Activated CD8-positive, alpha-beta memory T cell treated with anti-CD3 and anti-CD28 coated beads for 36 hours (primary cell): Measurements from ENCODE around the gene MTHFD2. TPM values are rescaled to one million over a fixed set of nuclear protein-coding genes. Genes with fewer than 3 reads are reported as not detected.
"Not testable (repeated sequence)": the region's sequence is repeated elsewhere in the genome, so short reads cannot be mapped to it uniquely, and the experiment has no call there.

Experiments used
- CTCF ChIA-PET: fragments of 350-600 bp; sonication (Branson Sonifier 250); formaldehyde crosslinking; loops from one replicate; lab custom pipeline; 2021; ENCODE audit warnings: antibody characterized with exemption; lab: Charles Lee
- POLR2A ChIA-PET: fragments of 350-600 bp; sonication (Branson Sonifier 250); formaldehyde crosslinking; loops from one replicate; lab custom pipeline; 2021; ENCODE audit warnings: antibody characterized with exemption; lab: Charles Lee
- total RNA-seq, 2 experiments: library from RNA; stranded (reverse); gene quantifications; one replicate each; pipeline ENCODE4 v1.2.3, GENCODE V29; 2021

The MTHFD2 gene
- total RNA-seq, 2 experiments from 2014 or later: 463 to 467 TPM

GRCh38 chr2:74219846-74220486 lies 21.6 kb downstream of the MTHFD2 start:
- CTCF ChIA-PET: no interaction called here

DNA sequence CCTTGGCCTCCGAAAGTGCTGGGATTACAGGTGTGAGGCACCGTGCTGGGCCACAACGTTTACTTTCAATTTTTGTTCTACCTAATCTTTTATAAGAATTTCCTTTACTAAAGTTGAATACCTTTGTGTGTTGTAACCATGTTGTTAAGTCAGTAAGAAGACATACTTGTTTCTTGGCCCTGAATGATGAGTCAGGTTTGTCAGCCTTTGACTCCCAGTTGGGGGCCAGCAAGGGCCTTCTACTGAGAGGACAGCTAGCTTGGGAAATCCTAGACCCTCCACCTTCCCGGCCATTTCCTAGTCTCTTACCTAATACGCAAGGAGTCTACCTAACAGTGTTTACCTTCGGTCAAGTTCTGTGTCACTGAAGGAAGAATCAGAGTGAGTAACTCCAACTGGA lies 22.7 kb downstream of the MTHFD2 start:
- CTCF ChIA-PET: no interaction called here
- POLR2A ChIA-PET: no interaction called here

More at GRCh38 chr2:74219846-74220486, 21.6 kb downstream of the MTHFD2 start:
- POLR2A ChIA-PET: interaction anchor here (0.6 kb wide), 1 partner anchor 9 kb away, joined by 4 read pairs; no protein-coding TSS in a partner anchor

GRCh38 chr2:74221604-74222299 lies 23.3 kb downstream of the MTHFD2 start:
- POLR2A ChIA-PET: interaction anchor here (0.5 kb wide), 1 partner anchor 14 kb away, joined by 4 read pairs; no protein-coding TSS in a partner anchor
- CTCF ChIA-PET: no interaction called here

DNA sequence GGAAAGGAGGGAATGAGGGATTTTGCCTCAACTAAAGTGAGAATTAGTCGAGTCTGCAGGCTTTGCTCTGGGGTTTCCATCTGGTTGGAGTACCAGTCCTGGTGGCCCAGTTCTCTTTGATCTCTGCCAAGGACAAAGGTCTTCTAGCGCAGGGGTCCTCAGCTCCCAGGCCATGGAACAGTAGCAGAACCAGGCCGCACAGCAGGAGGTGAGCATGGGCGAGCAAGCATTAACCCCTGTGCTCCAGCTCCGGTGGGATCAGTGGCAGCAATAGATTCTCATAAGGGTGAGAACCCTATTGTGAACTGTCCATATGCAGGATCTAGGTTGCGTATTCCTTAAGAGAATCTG lies 23.9 kb downstream of the MTHFD2 start:
- CTCF ChIA-PET: no interaction called here
- POLR2A ChIA-PET: no interaction called here

DNA sequence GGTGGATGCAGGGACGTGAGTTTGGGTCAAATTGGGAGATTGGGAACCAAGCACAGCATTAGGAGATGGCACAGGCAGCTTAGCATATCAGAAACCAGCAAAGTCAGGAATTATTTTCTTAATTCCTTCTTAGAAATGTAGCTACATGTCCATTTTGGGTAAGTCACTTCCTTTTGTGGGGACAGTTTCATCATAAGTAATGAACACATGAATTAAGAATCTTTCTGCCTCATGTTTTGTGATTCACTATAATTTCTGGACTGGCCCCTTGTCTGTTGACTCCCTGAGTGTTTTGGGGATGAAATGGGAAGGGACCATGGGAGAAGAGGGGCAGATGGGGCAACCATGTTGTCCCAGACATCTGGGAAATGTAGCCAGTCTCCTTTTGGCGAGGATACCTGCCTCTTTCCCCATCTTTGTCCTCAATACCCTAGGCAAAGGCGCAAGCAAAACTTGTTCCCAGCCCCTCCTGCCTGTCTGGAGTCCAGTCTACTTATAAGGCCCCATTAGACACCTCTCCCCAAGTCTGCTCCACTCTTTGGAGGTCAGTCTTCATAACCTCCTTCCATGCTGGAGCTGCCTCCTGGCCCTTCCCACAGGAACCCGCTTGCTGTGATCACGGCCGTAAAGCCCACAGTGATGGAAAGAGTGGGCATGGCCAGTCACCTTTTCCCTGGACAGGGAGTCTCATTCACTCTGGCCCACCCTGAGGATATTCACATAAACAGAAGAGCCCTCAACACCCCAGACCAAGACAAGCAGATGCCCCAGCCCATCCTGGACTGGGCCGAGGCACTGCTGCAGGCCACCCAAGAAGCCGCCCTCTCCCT lies 25.7 kb downstream of the MTHFD2 start:
- POLR2A ChIA-PET: no interaction called here
- CTCF ChIA-PET: no interaction called here

DNA sequence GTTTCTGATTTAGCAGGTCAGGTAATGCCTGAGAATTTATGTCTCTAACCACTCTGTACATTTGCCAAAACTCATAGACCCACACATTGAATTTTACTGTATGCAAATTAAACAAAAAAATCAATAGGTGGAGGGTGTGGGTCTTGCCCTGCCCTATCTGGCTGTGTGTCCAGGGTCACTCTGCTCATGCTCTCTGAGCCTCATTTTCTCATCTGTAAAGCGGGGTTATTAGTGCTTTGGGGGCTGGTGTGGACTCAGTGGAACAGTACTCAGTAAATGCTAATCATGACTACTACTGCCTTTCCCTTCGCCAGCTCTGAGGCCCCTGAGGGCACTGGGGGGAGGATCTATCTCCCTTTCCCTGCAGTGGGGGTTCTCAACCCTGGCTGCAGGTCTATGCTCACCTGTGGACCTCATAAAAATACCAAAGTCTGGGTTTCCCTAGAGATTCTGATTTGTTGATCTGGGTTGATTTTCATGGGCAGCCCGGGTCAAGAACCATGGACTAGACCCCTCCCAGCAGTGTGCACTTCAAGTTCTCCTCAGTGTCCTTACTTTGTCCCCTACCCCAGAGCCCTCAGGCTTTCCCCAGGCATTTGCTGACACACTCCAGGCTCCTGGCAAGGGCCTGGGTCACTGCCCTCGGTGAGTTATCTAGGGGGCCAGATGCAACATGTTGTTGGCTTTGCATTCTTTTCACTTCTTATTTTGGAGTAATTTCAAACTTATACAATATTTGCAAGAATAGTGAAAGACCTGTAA lies 27.5 kb downstream of the MTHFD2 start:
- POLR2A ChIA-PET: no interaction called here
- CTCF ChIA-PET: no interaction called here

DNA sequence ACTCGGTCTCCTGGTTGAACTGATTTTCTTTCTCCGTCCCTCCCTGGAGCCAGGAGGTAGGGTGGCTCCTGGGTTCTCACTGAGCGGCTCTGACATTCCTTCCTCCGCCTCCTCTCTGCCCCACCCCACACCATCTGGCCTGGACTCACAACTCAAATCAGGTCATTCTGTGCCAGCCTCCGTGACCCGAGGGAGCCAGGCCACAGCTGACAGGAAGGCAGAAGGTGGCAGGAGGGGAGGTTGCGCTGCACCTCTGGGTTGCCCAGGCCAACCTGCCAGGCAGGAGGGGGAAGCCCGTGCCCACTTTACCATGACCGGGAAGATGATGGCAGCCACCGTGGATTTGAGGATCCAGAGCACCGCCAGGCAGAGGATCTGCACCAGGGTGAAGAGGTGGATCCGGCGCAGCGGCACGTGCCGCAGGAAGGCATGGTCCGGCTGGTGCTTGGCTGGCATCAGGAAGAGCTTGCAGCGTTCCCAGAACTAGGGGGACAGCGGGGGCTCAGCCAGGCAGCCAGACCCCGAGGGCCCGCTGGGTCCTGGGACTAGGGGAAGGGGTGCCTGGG lies 28.3 kb downstream of the MTHFD2 start:
- POLR2A ChIA-PET: interaction anchor here (1.2 kb wide), 1 partner anchor 20 kb away, joined by 3 read pairs; no protein-coding TSS in a partner anchor
- CTCF ChIA-PET: no interaction called here

DNA sequence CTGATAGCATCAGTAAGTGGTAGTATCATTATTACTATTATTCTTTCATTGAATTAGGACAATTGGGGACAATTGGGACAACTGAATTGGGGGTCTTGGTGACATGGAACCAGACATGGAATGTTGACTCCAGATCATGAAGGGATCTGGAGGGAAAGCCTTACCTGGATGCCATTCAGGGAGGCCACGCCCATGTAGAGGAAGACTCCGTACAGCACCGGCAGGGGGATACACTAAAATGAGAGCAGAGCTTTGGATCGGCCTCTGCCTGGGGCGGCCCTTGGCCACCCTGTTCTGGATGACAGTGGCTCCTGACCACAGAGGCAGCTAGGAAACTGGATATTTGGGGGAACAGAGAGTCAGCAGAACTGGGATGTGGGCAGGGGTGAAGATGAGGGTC lies 29.2 kb downstream of the MTHFD2 start:
- ChIA-PET CTCF (no interaction called here), POLR2A (interaction anchor here (1.2 kb wide), 1 partner anchor 21 kb away, joined by 3 read pairs; no protein-coding TSS in a partner anchor)

GRCh38 chr2:74228772-74229171 lies 30.4 kb downstream of the MTHFD2 start:
- ChIA-PET CTCF (no interaction called here), POLR2A (interaction anchor here (0.7 kb wide), 1 partner anchor 14 kb away, joined by 3 read pairs; no protein-coding TSS in a partner anchor)

DNA sequence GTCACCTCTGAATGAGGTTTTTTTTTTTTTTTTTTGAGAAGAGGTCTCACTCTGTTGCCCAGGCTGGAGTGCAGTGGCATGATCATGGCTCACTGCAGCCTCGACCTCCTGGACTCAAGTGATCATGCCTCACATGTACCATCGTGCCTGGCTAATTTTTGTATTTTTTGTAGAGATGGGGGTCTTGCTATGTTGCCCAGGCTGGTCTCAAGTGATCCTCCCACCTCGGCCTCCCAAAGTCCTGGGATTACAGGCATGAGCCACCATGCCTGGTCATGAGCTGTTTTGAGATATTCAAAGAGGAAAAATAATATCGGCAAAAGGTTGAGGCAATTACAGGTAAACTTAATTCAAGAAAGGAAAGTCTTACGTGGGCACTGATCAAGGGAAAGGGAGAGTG lies 31.4 kb downstream of the MTHFD2 start:
- POLR2A ChIA-PET, CTCF ChIA-PET: not testable (repeated sequence)

DNA sequence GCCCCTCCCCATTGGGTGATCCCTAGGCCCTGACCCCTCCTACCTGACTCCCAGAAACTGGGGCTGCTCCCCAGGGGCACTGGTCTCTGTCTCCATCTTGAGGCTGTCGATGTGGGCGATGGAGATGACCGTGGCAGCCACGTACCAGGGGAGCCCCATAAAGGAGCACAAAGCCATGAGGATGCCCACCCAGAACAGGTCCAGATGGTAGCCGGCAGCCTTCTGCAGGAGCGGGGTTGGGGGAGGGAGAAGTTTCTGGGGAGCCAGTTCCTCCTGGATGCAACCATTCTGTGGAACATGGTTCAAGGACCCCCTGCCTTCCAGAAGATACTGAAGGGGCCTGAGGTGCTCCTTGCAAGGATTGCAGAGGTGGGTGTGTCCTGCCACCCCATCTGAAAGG lies 34.0 kb downstream of the MTHFD2 start:
- ChIA-PET CTCF (no interaction called here), POLR2A (no interaction called here)

DNA sequence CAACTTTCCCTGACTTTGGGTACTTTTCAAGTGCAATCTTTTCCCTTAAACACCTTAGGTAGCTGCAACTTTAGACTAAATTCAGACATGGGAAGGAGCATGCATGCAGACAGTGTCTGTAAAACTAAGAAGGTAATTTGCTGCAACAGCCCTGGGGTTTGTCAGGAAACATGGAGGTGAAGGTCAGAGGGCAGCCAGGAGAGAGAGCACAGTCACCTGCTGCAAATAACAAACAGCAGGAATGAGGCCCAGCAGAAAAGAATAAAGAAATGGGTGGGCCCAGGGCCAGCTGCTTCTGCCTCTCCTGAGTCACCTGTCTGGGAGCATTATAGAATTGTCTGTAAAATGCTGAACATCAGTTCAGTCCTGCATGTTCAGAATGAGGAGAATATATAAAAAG lies 35.2 kb downstream of the MTHFD2 start:
- POLR2A ChIA-PET: no interaction called here
- CTCF ChIA-PET: no interaction called here

GRCh38 chr2:74235041-74235440 lies 36.6 kb downstream of the MTHFD2 start:
- POLR2A ChIA-PET: no interaction called here
- CTCF ChIA-PET: no interaction called here

DNA sequence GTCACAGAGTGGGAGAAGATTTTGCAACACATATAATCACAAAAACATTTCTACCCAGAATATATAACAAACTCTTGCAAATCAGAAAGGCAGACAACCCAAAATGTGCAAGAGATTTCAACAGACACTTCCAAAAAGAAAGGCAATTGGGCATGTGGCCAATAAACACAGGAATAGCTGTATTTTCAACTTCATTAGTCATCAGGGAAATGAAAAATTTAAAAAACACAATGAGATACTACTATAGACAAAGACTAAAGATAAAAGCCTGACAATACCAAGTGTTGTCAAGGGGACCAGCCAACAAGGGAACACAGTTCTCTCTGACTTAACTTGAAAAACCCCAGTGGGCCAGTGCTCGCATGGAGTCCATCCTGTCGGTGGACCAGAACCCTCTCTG lies 40.5 kb downstream of the MTHFD2 start:
- ChIA-PET CTCF (interaction anchor here (0.8 to 1.1 kb wide), 2 partner anchors 11 to 96 kb away, joined by 3 read pairs; no protein-coding TSS in a partner anchor), POLR2A (no interaction called here)

GRCh38 chr2:74239346-74239745 lies 40.9 kb downstream of the MTHFD2 start:
- POLR2A ChIA-PET: no interaction called here
- CTCF ChIA-PET: interaction anchor here (0.8 to 1.1 kb wide), 2 partner anchors 11 to 95 kb away, joined by 3 read pairs; no protein-coding TSS in a partner anchor

DNA sequence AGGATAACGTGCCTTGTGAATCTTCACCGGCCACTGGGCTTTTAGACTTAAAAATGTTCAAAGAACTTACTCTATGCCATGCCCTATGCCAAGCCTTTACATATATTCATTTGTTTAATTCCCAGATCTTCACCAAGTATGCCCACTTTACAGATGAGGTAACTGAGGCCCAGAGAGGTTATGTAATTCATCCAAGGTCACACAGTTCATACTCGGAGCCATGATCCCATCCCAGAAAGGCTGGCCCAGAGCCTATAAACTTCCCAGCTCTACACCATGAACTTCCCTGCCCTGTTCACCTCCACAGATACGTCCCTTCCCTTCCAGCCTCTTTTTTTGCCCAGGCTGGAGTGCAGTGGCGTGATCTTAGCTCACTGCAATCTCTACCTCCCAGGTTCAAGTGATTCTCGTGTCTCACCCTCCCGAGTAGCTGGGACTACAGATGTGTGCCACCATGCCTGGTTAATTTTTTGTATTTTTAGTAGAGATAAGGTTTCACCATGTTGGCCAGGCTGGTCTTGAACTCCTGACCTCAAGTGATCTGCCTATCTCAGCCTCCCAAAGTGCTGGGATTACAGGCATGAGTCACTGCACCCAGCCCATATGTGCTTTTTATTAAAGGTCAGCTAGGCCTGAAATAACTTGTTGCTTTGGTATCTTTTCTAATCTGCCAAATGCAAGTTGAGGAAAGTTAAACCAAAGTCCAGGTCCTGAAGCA lies 44.1 kb downstream of the MTHFD2 start:
- POLR2A ChIA-PET: interaction anchor here (0.5 kb wide), 1 partner anchor 27 kb away, joined by 6 read pairs; no protein-coding TSS in a partner anchor
- CTCF ChIA-PET: interaction anchor here (0.6 kb wide), 1 partner anchor 43 kb away, joined by 4 read pairs; no protein-coding TSS in a partner anchor

- POLR2A ChIA-PET: no interaction called here
- CTCF ChIA-PET: no interaction called here
Observed at GRCh38 chr2:74244286-74244685, 45.9 kb downstream of the MTHFD2 start.
